ENCODE data around the gene FGF1.

The FGF1 gene

GRCh38 chr5:142609142-142609541, 76.7 kb downstream of the FGF1 start:
- DNase-seq = no peak

DNA sequence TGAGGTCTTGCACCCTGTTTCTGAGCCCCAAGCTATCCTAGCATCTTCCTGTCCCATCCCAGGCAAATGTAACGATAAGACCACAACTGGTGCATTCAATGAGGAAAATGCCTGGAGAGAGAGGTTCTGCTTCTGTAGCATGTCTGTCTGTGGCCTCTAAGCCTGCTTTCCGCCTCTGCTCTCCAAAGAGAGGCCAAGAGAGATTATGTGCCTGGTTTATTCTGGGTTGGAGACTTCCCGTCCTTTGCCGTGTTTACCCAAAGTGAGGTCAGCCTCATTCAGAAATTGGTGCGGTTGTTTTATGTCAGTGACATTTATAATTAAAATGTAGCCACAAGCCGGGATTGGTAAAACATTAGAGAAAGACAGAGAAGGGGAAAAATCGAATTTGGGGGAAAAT, 77.8 kb downstream of the FGF1 start:
- no peak for DNase-seq

DNA sequence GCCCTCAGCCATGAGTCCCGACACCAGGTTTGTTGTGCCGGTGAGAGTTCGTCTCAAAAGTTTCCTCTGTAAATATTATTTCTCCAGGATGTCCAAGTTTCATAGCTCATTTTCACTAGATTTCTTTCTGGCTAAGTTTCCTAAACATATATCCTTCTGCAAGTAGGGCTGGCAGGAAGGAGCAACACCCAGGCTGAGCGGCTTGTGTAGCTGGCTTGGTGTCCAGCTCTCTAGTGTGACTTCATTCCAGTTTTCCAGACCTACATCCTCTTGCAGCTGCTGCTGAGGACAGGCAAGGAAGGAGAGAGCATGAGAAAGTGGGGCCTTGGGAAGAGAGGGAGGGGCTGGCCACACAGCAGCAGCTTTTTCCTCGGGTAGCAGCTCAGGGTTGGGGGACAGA, 80.3 kb downstream of the FGF1 start:
- DNase-seq = no peak

DNA sequence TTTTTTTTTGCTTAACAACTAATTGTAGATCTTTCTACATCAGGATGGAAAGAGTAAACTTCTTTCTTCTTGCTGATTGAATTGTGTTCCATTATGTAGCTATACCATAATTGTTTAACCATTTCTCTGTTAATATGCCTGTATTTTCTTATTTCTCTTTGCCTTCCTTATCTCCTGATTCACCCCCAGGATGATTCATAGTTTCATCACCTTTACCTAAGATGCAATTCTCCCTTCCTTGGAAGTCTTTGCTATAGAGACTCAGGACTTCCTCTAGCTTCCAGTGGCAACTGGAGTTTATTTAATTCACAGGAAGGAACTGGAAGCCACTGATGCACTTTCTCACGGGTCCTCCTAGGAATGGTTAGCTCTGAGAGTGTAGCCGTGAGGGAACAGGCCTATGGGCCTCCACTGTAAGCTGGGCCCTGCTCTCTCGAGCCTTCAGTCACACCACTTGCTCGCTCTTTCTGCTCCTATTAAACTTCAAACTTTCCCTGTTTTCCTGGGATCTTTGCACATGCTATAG, 83.1 kb downstream of the FGF1 start:
- DNase-seq = no peak

DNA sequence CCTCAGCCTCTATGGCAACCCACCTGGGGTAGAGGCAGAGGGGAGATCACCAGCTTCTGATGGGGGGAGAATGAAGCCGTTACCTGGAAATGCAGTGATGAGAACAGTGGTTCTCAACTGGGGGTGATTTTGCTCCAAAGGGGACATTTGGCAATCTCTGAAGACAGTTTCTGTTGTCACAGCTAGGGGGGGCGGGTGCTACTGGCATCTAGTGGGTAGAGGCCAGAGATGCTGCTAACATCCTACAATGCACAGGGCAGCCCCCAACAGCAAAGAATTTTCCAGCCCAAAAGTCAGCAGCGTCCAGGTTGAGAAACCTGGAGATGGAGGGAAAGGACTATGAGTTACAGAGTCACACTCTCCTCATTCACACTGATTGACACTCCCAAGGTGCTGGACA, 84.5 kb downstream of the FGF1 start:
- peak; percentile 40 for DNase-seq

DNA sequence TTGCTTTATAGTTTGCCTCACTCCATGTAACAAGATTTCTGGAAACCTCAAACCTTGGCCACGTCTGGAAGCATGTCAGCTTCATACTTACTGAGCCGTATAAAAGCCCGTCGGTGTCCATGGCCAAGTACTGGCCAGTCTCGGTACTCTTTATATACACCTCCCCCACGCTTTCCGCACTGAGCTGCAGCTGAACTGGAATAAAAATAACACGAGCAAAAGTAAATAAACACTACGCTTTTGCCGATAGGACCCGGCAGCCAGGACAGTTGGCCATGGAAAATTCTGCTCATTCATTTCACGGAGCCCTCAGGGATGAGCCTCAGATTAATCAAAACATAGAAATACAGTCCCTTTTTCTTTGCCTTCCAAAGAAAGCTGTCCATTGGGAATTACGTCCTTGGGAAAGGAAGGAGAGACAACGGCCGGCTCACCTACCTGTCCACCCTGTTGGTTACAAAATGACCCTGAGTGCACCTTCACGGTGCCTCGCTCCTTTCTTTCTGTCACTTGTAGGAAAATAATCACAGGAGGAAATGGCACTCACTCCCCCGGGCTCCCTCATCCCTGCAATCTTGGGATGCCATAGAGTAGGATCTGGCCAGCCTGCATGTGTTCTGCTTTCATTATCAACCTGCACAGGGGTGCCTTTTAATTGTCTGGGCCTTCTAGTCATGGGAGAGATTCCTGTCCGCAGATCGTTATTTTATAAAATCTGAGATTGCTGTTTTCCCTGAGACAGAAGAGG, 85.1 kb downstream of the FGF1 start:
- DNase-seq = no peak

GRCh38 chr5:142600092-142600491, 85.8 kb downstream of the FGF1 start:
- no peak for DNase-seq

- DNase-seq = no peak
Measured at GRCh38 chr5:142598338-142598700, 87.6 kb downstream of the FGF1 start.

GRCh38 chr5:142597546-142598337, 88.1 kb downstream of the FGF1 start:
- peak; percentile 68 for DNase-seq

- no peak for DNase-seq
Measured at GRCh38 chr5:142597025-142597424, 88.9 kb downstream of the FGF1 start.

DNA sequence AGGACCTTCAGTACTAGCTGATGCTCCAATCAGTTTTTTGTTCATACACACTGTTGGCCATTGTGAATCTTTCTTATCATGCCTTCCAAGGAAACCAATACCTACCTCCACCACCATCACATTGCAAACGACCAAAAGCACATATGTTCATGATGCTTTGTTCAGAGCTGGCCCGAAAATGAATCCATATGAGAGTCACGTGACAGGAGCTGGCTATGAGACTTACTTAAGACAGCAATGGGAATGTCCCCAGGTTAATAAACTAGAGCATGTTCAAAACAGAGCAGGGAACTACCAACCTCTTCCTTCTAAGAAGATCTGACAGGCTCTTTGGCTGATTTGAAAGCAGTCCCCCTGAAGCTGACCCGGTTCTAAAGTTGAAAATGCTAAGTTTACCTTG, 93.5 kb downstream of the FGF1 start:
- DNase-seq = no peak

DNA sequence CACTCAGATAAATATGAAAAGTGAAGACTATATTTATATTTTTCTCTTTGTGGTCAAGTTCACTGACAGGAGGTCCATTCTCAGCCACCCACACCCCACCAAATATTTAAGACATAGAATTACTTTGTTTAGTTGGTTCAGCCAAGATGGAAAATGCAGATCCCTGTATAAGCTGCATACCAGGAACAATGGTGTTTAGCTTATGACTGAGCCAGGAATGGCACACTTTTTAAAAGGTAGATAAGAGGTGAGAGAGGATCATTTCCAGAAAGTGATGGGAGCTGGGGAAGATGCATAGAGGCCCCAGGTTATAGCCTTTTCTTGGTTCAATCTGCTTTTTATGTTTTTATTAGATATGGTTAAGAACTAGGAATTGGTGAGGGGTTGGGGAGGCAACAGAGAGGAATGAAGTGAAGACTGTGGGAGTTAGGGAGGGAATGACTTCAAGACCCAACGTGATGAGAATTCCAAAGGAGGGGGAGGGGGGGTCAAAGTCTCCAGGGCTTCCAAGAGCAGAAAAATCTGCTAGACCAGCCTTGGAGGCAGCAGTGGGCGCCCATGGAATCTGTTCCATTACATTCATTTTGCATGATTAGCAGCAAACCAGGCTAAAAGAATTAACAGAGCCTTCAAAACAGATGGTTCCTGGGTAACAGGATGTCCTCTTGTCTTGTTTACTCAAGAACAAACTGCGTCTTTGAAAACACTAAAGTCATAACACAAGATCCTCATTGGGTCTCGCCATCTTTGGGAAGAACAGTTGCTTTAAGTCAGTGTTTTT, 95.2 kb downstream of the FGF1 start:
- DNase-seq = no peak

DNA sequence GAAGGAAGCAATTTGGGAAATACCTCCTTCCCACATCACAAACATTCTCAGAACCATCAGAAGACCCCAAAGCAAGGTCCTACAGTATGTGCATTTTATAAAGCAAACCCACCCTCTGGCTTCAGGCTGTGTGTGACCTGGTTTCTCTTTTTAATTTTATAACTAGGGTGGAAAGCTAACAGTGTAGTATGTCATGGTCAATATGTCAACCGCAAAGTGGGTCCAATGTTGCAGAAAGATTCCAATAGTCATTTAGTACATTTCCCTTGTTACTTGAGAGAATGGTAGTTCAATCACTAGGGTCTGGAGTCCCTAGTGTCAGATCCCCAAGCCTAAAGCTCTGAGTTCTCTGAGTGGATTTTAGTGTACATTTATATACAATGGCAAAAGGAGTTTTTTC, 96.2 kb downstream of the FGF1 start:
- no peak for DNase-seq

DNA sequence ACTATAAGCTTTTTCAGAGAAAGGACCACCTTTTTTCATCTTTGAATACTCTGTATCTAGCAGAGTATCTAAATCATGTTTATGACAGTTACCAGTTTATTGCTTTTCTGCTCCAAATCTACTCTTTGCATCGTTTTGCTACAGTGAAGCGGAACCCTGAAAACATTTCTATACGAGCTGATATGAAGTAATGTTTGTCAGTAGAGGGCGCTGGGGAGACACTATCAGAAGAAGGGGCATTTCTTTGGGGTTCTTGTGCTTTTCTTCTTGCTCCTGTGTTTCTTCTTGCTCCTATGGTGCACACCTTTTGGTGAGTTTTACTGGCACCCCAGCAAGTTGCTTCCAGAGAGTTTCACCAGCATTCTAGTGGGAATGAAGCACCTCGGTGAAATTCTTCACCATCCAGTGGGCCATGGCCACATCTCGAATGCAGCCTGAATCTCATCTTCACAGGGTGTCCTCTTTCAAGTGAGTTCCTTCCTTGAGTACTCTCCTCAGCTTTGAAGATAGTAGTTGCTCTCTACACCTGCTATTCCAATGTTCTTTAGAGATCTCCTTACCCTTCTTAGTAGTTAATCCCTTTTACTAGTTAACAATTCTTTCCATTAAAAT, 98.4 kb downstream of the FGF1 start:
- DNase-seq = peak; percentile 77

DNA sequence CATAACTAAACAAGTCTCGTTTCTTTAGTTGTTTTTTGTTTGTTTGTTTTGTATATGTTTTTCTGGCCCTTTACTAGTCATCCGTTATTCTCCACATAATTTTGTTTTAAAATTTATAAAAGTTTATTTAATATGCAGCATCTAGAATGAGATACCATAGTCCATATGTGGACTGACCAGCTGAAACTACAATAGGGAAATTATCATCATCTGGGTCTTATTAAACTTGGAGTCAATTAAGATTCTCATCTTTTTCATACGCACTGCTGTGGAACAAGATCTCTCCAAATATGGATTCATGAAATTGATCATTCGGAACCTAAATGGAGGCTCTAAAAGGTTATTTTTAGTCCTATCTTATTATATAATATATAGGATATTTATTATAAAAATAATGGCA, 99.3 kb downstream of the FGF1 start:
- DNase-seq = no peak

GRCh38 chr5:142585451-142585850, 100.4 kb downstream of the FGF1 start:
- DNase-seq = no peak

DNA sequence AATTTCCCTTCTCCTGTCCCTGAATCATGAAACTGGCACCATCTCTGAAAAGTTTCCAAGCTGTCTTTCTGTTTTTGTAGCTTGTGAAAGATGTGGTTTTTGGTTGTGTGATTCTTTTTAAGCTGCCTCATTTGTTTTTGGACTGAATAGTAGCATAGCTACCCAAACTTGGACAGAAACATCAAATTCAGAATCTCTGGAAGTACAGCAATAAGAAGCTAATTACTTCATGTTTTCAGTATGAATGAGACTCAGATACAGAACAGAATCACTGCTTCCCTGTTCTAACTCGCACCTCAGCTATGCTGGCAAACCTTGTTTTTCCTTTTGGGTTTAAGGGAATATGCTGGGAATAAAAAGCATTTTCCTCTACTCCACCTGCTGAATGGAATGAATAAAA, 101.0 kb downstream of the FGF1 start:
- no peak for DNase-seq

GRCh38 chr5:142578161-142578830, 107.6 kb downstream of the FGF1 start:
- DNase-seq = no peak

DNA sequence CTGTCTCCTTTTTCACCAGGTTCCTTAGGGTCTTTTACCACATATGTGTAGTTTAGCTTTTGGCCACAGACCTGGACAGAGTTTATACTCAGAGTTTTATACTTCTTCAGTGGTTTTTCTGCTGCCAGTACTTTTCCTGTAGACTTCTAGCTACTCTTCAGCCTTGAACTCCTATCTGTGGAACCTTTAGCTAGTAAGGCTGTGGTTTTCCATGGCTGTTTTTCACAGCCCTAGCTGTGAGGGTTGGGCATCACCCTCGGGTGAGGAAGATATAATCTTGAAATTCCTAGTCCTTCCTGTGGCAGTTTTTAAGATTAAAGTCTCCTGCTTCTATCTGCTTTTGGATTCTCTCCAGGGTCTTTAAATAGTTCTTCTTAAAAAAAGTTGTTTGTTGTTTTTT, 109.1 kb downstream of the FGF1 start:
- DNase-seq = no peak

DNA sequence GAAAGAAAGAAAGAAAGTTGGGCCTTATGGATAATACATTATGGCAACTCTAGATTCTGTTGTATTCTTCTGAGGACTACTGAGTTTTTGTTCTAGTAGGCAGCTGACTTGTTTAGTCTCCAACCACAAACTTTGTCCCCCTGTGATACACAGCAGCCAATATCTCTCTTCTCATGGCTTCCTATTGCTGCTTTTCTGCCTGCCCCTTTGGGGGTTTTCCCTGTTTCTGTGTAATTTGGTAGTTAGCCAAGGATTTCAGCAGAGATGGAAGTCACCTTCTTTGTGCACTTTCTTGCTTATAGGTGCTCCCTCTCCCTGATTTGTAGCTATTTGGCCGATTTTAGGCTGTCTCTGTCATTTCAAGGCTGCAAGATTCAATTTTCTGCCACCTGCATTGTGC, 109.6 kb downstream of the FGF1 start:
- DNase-seq = no peak

GRCh38 chr5:142572006-142572405, 113.9 kb downstream of the FGF1 start:
- DNase-seq = peak; percentile 35

- DNase-seq = no peak
Measured at GRCh38 chr5:142571371-142571770, 114.5 kb downstream of the FGF1 start.

DNA sequence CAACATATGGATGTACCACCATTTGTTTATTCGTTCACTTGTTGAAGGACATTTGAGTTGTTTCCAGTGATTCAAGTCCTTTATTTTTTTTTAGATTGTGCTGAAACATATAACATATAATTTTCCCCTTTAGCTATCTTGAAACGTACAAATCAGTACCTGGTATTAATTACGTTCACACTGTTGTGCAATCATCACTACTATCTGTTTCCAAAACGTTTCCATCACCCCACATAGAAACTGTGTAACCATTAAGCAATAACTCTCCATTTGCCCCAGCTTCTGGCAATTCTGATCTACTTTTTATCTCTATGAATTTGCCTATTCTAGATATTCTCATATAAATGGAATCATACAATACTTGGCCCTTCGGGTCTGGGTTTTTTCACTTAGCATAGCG, 116.0 kb downstream of the FGF1 start:
- DNase-seq = no peak

Measured in hematopoietic multipotent progenitor cell treated with erythropoietin and hydrocortisone succinate and interleukin-3 and kit ligand, for 4 days (in vitro differentiated cells).